ENCODE data around the gene SAP30. TPM values are rescaled to one million over a fixed set of nuclear protein-coding genes. Genes with fewer than 3 reads are reported as not detected.

Gene SAP30
- total RNA-seq, 4 donors from 2014 or later: 10.9 to 18.4 (median 16.0) TPM

DNA sequence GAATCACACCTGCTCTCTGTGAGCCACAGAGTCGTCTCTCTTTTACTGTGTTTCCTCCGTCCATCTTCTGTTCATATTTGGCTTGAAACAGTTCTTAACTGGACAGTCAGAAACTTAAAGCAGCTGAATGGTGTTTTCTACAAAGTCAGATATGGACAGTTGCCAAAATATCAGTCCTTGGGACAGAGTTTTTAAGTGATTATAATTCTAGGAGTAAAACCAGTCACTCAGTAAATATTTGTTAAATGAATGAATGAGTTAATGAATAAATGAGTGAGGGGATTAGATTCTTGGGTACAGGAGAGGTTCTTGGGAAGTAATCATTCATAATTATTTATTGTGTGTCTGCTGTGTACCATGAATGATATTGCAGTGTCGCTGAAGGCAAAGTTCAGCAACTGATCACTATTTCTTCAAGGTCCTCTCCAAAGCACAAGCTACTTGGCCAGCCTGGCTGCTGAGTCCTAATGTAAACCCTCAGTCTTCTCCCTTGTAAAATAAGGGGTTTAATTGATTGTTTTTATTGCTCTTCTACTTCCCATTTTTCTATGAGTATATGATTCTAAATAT, 33.6 kb downstream of the SAP30 start:
- Histone ChIP-seq H3K4me3 (no peak overlapping the region), H3K36me3 (peaks cover 8% of the 10 kb centered on the region), H3K27ac (no peak overlapping the region), H3K9me3 (no peaks in the 10 kb centered on the region), H3K27me3 (no peaks in the 10 kb centered on the region), H3K4me1 (no peaks in the 10 kb centered on the region)
- no peak for TF ChIP-seq POLR2A (IDR thresholded peaks at IDR 0.05)
- TF ChIP-seq POLR2AphosphoS5 (IDR thresholded peaks at IDR 0.05): no peak
- TF ChIP-seq EP300 (IDR thresholded peaks at IDR 0.05): no peak
- TF ChIP-seq, protein P1, sequence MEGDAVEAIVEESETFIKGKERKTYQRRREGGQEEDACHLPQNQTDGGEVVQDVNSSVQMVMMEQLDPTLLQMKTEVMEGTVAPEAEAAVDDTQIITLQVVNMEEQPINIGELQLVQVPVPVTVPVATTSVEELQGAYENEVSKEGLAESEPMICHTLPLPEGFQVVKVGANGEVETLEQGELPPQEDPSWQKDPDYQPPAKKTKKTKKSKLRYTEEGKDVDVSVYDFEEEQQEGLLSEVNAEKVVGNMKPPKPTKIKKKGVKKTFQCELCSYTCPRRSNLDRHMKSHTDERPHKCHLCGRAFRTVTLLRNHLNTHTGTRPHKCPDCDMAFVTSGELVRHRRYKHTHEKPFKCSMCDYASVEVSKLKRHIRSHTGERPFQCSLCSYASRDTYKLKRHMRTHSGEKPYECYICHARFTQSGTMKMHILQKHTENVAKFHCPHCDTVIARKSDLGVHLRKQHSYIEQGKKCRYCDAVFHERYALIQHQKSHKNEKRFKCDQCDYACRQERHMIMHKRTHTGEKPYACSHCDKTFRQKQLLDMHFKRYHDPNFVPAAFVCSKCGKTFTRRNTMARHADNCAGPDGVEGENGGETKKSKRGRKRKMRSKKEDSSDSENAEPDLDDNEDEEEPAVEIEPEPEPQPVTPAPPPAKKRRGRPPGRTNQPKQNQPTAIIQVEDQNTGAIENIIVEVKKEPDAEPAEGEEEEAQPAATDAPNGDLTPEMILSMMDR (IDR thresholded peaks at IDR 0.05): no peak
- 91% methylated on average over 3 of the region's 3 CpGs for WGBS
- no peak for DNase-seq (ENCODE audit: low spot score in 2 of 2)

DNA sequence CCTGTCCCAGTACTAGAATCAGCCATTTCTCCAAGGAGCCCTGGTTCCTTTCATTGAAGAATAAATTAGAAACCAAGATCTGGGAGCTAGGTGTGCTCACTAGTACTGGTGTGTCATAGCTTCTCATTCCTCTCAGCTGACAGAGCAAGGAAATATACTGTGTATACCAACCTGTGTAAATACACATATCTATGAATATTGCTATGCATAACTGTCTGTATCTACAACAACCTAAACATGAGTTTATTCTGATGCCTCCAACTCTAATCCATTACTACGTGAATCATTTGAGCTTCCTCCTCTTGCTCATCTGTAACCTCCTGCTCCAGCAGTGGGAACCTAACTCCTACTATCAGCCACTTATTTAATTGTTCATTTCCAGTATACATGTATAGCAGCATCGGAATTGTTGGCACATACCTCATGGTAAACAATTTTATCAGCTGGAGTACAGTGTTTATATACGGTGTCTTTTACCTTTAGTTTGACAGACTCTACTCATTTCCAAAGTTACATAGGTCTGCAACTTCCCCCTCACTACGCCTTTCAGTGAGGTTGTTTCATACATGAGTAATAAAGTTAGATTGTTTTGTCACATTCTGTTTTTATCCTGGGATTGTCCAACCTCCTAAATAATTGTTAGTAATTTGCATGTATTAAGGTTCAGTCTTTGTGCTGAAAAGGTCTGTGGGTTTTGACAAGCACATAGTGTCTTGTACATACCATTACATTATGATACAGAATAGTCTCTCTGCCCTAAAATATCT, 35.3 kb downstream of the SAP30 start:
- no peaks in the 10 kb centered on the region for H3K27me3 ChIP-seq
- peaks cover 8% of the 10 kb centered on the region for H3K36me3 ChIP-seq
- no peaks in the 10 kb centered on the region for H3K9me3 ChIP-seq
- no peak overlapping the region for H3K4me3 ChIP-seq
- no peak for TF ChIP-seq EP300 (IDR thresholded peaks at IDR 0.05)
- TF ChIP-seq POLR2AphosphoS5 (IDR thresholded peaks at IDR 0.05): no peak
- TF ChIP-seq, protein P1 (IDR thresholded peaks at IDR 0.05): no peak
- no peak for TF ChIP-seq POLR2A (IDR thresholded peaks at IDR 0.05)
- peaks cover 4% of the 10 kb centered on the region for H3K4me1 ChIP-seq
- DNase-seq (ENCODE audit: low spot score in 2 of 2): no peak
- H3K27ac ChIP-seq: no peak overlapping the region
- WGBS: 90% methylated on average over 4 of the region's 4 CpGs

DNA sequence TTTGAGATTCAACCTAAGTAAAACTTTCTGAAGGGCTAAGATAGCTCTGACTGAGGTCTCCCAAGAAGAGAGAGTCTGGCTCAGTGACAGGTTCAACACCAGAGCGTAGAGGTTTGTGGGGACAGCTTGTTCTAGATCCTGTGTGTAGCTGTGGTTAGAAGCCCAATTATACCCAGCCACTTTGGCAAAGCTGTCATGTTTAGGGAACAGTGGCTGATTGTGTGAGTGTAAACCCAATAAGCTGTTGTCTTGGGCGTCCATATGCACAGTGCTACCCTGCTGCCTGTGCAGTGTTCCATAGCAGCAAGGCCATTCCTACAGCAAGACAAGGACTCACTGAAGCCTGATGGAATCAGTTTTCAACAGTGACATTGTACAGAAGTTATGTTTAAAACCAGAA, 39.3 kb downstream of the SAP30 start:
- no peaks in the 10 kb centered on the region for H3K27me3 ChIP-seq
- H3K4me1 ChIP-seq: peaks cover 29% of the 10 kb centered on the region
- 45% methylated on average over 2 of the region's 2 CpGs for WGBS
- no peak for DNase-seq (ENCODE audit: low spot score in 2 of 2)
- peak overlapping the region; percentile 51 for H3K27ac ChIP-seq
- H3K4me3 ChIP-seq: no peak overlapping the region
- TF ChIP-seq POLR2AphosphoS5 (IDR thresholded peaks at IDR 0.05) (no peak), EP300 (IDR thresholded peaks at IDR 0.05) (no peak), POLR2A (IDR thresholded peaks at IDR 0.05) (no peak)
- TF ChIP-seq, protein P1 (IDR thresholded peaks at IDR 0.05): no peak
- H3K36me3 ChIP-seq: peaks cover 6% of the 10 kb centered on the region
- H3K9me3 ChIP-seq: no peaks in the 10 kb centered on the region

DNA sequence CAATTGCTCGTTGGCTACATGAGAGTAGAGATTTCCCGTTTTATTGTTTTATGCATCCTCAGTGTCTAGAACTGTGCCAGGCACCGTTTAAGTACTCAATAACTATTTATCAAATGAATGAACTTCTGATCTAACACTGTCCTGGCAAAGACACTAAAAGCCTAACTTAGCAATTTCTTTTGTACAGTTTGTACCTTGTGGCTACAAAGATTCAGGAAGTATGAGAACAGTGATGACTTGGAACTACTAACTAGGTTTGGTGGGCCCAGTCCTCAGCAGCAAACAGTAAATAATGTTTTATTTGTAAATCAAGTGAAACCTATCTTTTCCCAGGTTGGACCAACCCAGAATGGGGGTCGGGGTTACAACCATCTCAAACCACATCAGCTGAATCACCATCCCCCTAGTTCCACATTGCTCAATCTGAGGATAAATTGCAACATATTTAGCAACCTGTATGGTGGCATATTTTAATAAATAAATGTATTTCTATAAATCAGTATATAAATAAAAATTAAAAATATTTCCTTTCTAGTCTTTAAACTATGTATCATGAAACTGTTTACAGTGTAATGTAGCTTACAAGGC, 40.4 kb downstream of the SAP30 start:
- H3K4me3 ChIP-seq: no peak overlapping the region
- TF ChIP-seq POLR2AphosphoS5 (IDR thresholded peaks at IDR 0.05) (no peak), EP300 (IDR thresholded peaks at IDR 0.05) (no peak), POLR2A (IDR thresholded peaks at IDR 0.05) (no peak)
- TF ChIP-seq, protein P1 (IDR thresholded peaks at IDR 0.05): no peak
- no peak for DNase-seq (ENCODE audit: low spot score in 2 of 2)
- 53% methylated on average over 4 of the region's 4 CpGs for WGBS
- H3K27me3 ChIP-seq: no peaks in the 10 kb centered on the region
- H3K9me3 ChIP-seq: no peaks in the 10 kb centered on the region
- peak overlapping the region; percentile 51 for H3K27ac ChIP-seq
- peaks cover 29% of the 10 kb centered on the region for H3K4me1 ChIP-seq
- no peaks in the 10 kb centered on the region for H3K36me3 ChIP-seq

DNA sequence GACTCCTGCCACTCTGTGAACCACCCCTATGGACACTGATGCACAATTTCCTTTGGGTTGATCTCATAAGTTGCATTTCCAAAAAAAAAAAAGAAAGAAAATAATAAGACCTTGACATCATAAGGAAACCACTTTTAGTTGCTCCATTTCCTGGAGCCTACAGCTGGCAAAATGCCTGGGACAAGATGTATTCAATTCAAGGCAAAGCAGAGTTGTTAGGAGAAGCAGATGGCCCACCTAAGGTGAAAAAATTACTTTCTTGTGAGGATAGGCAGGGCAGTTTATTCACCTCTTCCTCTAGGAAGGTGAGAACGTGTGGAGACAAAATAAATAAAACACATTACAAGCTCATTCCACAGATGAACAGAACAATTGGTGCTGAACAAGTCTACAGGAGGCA, 42.3 kb downstream of the SAP30 start:
- Histone ChIP-seq H3K27ac (no peak overlapping the region), H3K27me3 (no peaks in the 10 kb centered on the region), H3K9me3 (no peaks in the 10 kb centered on the region), H3K4me1 (peaks cover 29% of the 10 kb centered on the region), H3K4me3 (no peak overlapping the region), H3K36me3 (no peaks in the 10 kb centered on the region)
- no peak for DNase-seq (ENCODE audit: low spot score in 2 of 2)
- WGBS: 78% methylated on average over 1 of the region's 1 CpG
- TF ChIP-seq, protein P1 (IDR thresholded peaks at IDR 0.05): no peak
- TF ChIP-seq EP300 (IDR thresholded peaks at IDR 0.05) (no peak), POLR2A (IDR thresholded peaks at IDR 0.05) (no peak), POLR2AphosphoS5 (IDR thresholded peaks at IDR 0.05) (no peak)
